OCI-LY3 (cell line): Measurements from ENCODE around the gene NOC4L.

ENCODE experiments used
- CTCF ChIP-seq: fragments of 200-600, 300-600 bp; sonication (generic); IDR thresholded peaks from 2 replicates; pipeline ENCODE4 v1.5.1; 2014; ENCODE audit warnings: antibody characterized with exemption, low read length, low read depth
- EZH2phosphoT487 ChIP-seq: fragments of 200-600 bp; shearing (Covaris generic); IDR thresholded peaks from 2 replicates; pipeline ENCODE4 v1.6.1; 2018; ENCODE audit warnings: antibody characterized with exemption, mixed run types, low read depth

DNA sequence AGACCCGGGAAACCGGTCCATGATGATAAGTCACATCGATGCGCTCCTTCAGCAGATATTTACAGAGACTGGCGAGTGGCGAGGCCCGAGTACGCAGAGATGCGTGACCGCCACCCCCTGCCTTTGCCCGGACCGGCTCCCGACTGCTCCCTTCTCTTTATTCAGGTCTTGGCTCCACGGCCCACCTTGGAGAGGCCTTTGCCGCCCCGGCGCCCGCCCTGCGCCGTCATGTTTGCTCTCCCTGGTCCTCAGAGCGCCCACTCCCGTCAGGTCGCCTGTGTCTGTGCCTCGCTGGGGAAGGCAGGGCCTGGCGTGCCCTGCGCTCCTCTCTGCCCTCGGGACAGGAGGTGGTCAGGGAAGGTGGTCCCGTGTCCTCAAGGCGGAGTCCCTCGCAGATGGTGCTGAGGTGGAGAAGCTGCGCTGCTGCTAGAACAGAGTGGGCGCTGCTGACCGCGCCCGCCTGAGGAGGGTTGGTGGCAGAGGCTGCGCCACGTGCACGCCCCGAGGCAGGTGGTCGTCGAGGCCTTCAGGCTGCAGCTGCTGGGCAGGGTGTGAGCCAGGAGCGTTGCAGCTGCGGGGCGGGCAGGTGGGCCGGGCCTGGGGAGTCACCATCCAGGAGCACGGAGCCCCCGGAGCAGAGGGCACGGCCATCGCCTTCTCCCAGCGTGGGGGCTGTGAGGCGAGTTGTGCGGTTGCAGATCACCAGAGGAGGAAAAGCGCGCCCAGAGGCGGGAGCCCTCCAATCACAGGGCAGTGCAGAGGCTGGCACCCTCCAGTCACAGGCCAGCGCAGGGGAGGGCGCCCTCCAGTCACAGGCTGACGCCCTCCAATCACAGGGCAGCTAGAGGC, 27.3 kb upstream of the NOC4L start:
- TF ChIP-seq CTCF: no peak
- no peak for TF ChIP-seq EZH2phosphoT487
